OCI-LY7 (cell line): ENCODE measurements around the gene NPHS2.

Experiments used
- CTCF ChIP-seq: fragments of 200-600 bp; sonication (generic); conservative IDR thresholded peaks from 2 replicates; pipeline ENCODE4 v1.5.1; 2014; ENCODE audit warnings: mild to moderate bottlenecking, antibody characterized with exemption, low read length, moderate library complexity, mixed read lengths
- EZH2phosphoT487 ChIP-seq: fragments of 200-600 bp; sonication (generic); IDR thresholded peaks from 2 replicates; pipeline ENCODE4 v1.6.1; 2018; ENCODE audit warnings: low read depth, borderline replicate concordance, mild to moderate bottlenecking, mixed run types, antibody characterized with exemption, low read length, moderate library complexity, mixed read lengths

- no peak for TF ChIP-seq CTCF
- no peak for TF ChIP-seq EZH2phosphoT487
Observed at GRCh38 chr1:179510038-179510437, 65.7 kb downstream of the NPHS2 start.
